ENCODE data around the gene STK24. TPM values are rescaled to one million over a fixed set of nuclear protein-coding genes. Genes with fewer than 3 reads are reported as not detected.

Gene STK24
- total RNA-seq, 1 experiment from 2014 or later, result 84.8 TPM

- peaks cover 15% of the 10 kb centered on the region for H3K4me1 ChIP-seq (ENCODE audit: insufficient read depth, low read length, poor library complexity, severe bottlenecking)
- CTCF ChIA-PET, result no interaction called here
- TF ChIP-seq, protein P1, sequence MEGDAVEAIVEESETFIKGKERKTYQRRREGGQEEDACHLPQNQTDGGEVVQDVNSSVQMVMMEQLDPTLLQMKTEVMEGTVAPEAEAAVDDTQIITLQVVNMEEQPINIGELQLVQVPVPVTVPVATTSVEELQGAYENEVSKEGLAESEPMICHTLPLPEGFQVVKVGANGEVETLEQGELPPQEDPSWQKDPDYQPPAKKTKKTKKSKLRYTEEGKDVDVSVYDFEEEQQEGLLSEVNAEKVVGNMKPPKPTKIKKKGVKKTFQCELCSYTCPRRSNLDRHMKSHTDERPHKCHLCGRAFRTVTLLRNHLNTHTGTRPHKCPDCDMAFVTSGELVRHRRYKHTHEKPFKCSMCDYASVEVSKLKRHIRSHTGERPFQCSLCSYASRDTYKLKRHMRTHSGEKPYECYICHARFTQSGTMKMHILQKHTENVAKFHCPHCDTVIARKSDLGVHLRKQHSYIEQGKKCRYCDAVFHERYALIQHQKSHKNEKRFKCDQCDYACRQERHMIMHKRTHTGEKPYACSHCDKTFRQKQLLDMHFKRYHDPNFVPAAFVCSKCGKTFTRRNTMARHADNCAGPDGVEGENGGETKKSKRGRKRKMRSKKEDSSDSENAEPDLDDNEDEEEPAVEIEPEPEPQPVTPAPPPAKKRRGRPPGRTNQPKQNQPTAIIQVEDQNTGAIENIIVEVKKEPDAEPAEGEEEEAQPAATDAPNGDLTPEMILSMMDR (conservative IDR thresholded peaks at IDR 0.05; ENCODE audit: low read depth, low read length), result no peak
- TF ChIP-seq EZH2 (IDR thresholded peaks at IDR 0.05; ENCODE audit: borderline replicate concordance, low read depth, low read length, poor library complexity, severe bottlenecking), result no peak
- no peak overlapping the region for H3K27ac ChIP-seq (ENCODE audit: low read depth, low read length, poor library complexity, severe bottlenecking)
- H3K4me3 ChIP-seq (ENCODE audit: low read depth, low read length, poor library complexity, severe bottlenecking), result no peak overlapping the region
- no peaks in the 10 kb centered on the region for H3K9me3 ChIP-seq (ENCODE audit: low read depth, low read length, poor library complexity, severe bottlenecking)
- H3K27me3 ChIP-seq (replicated peaks; ENCODE audit: insufficient read depth, low read depth, low read length, poor library complexity), result no peaks in the 10 kb centered on the region
- DNase-seq (ENCODE audit: low spot score), result no peak
- intact Hi-C loops (cut with micrococcal nuclease; ENCODE audit: unreplicated experiment), result no loop called here
- BruUV-seq (replicated peaks), result no TSS peak
- POLR2A ChIA-PET (ENCODE audit: low non-redundant PET), result no interaction called here
- peaks cover 28% of the 10 kb centered on the region for H3K36me3 ChIP-seq (ENCODE audit: insufficient read depth, low read length, poor library complexity, severe bottlenecking)
Measured at GRCh38 chr13:98452851-98453843, 123.8 kb downstream of the STK24 start.

DNA sequence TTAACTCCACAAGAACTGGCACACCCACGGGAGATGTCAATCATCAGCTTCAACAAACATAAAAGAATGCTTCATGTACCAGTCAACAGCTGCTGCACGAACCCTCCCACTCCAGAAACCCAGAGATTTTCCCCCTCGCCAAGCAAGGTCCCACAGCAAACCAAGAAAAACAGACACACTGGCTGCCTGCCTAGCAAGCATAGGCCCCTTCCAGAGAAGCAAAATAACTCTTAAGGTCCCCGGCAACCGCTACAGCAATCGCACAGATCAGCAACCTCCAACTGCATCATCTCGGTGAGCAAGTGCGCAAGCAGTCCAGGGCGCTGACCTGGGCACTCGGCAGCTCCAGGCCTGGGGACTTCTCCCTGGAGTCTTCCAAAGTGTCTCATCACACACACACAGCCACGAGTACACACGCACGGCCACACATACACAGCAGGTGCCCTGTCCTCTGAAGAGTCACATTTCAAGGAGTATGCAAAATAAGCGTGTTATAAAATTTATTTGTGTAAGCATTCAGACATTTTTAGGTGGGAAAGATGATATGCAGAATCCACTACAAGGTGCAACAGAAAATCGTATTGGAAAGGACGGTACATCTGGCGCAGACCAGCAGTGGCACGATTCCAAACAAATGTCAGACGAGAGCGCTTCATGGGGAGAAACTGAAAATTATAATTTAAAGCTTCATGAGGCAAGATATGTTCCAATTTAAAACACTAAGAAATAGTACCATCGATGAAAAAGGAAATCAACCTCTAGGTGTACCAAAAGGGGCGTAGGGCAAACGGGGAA is 125.0 kb downstream of the STK24 start:
- POLR2A ChIA-PET (ENCODE audit: low non-redundant PET), result no interaction called here
- BruUV-seq (replicated peaks), result no TSS peak
- DNase-seq (ENCODE audit: low spot score), result no peak
- CTCF ChIA-PET, result no interaction called here
- H3K36me3 ChIP-seq (ENCODE audit: insufficient read depth, low read length, poor library complexity, severe bottlenecking), result peaks cover 38% of the 10 kb centered on the region
- intact Hi-C loops (cut with micrococcal nuclease; ENCODE audit: unreplicated experiment), result no loop called here
- H3K9me3 ChIP-seq (ENCODE audit: low read depth, low read length, poor library complexity, severe bottlenecking), result no peaks in the 10 kb centered on the region
- H3K27me3 ChIP-seq (replicated peaks; ENCODE audit: insufficient read depth, low read depth, low read length, poor library complexity), result no peaks in the 10 kb centered on the region
- H3K4me3 ChIP-seq (ENCODE audit: low read depth, low read length, poor library complexity, severe bottlenecking), result no peak overlapping the region
- no peak overlapping the region for H3K27ac ChIP-seq (ENCODE audit: low read depth, low read length, poor library complexity, severe bottlenecking)
- peaks cover 15% of the 10 kb centered on the region for H3K4me1 ChIP-seq (ENCODE audit: insufficient read depth, low read length, poor library complexity, severe bottlenecking)
- no peak for TF ChIP-seq EZH2 (IDR thresholded peaks at IDR 0.05; ENCODE audit: borderline replicate concordance, low read depth, low read length, poor library complexity, severe bottlenecking)
- TF ChIP-seq, protein P1 (conservative IDR thresholded peaks at IDR 0.05; ENCODE audit: low read depth, low read length), result no peak

DNA sequence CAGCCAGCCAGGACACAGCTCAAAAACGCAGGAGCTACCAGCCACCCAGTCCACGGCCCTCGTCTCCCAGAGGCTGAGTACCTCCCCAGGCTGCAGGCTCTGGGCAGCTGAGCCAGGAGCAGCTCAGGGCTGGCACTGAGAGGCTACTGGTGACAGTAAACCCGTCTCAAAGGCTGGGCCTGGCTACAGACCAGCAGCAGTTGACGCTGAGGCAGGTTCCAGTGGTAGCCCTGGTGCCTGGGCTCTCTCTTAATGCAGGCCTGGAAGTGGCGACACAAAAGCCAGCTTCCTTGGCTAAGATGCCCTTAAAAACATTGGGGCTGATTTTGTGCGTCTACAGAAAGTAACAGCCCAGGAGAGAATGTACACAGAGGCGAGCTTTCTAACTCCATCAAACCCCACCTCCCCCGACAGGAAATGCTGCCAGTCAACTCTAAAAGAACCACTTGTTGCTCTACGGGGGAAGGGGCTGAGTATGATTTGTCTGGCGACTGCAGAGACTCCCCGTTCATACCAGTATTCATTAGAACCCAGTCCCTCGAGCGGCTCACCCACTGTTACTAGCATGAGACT is 126.3 kb downstream of the STK24 start:
- BruUV-seq (replicated peaks), result no TSS peak
- CTCF ChIA-PET, result no interaction called here
- DNase-seq (ENCODE audit: low spot score), result peak; percentile 41

More for the DNA sequence above, 126.3 kb downstream of the STK24 start:
- Histone ChIP-seq H3K36me3 (ENCODE audit: insufficient read depth, low read length, poor library complexity, severe bottlenecking) (peaks cover 43% of the 10 kb centered on the region), H3K9me3 (ENCODE audit: low read depth, low read length, poor library complexity, severe bottlenecking) (no peaks in the 10 kb centered on the region), H3K4me3 (ENCODE audit: low read depth, low read length, poor library complexity, severe bottlenecking) (no peak overlapping the region), H3K27me3 (replicated peaks; ENCODE audit: insufficient read depth, low read depth, low read length, poor library complexity) (no peaks in the 10 kb centered on the region), H3K27ac (ENCODE audit: low read depth, low read length, poor library complexity, severe bottlenecking) (peak overlapping the region; percentile 33), H3K4me1 (ENCODE audit: insufficient read depth, low read length, poor library complexity, severe bottlenecking) (peaks cover 17% of the 10 kb centered on the region)
- POLR2A ChIA-PET (ENCODE audit: low non-redundant PET), result no interaction called here
- intact Hi-C loops (cut with micrococcal nuclease; ENCODE audit: unreplicated experiment), result no loop called here
- TF ChIP-seq EZH2 (IDR thresholded peaks at IDR 0.05; ENCODE audit: borderline replicate concordance, low read depth, low read length, poor library complexity, severe bottlenecking), result no peak
- TF ChIP-seq, protein P1 (conservative IDR thresholded peaks at IDR 0.05; ENCODE audit: low read depth, low read length), result no peak

Data from A673 (cell line).